ENCODE results near the gene USP19.

Gene USP19, protein sequence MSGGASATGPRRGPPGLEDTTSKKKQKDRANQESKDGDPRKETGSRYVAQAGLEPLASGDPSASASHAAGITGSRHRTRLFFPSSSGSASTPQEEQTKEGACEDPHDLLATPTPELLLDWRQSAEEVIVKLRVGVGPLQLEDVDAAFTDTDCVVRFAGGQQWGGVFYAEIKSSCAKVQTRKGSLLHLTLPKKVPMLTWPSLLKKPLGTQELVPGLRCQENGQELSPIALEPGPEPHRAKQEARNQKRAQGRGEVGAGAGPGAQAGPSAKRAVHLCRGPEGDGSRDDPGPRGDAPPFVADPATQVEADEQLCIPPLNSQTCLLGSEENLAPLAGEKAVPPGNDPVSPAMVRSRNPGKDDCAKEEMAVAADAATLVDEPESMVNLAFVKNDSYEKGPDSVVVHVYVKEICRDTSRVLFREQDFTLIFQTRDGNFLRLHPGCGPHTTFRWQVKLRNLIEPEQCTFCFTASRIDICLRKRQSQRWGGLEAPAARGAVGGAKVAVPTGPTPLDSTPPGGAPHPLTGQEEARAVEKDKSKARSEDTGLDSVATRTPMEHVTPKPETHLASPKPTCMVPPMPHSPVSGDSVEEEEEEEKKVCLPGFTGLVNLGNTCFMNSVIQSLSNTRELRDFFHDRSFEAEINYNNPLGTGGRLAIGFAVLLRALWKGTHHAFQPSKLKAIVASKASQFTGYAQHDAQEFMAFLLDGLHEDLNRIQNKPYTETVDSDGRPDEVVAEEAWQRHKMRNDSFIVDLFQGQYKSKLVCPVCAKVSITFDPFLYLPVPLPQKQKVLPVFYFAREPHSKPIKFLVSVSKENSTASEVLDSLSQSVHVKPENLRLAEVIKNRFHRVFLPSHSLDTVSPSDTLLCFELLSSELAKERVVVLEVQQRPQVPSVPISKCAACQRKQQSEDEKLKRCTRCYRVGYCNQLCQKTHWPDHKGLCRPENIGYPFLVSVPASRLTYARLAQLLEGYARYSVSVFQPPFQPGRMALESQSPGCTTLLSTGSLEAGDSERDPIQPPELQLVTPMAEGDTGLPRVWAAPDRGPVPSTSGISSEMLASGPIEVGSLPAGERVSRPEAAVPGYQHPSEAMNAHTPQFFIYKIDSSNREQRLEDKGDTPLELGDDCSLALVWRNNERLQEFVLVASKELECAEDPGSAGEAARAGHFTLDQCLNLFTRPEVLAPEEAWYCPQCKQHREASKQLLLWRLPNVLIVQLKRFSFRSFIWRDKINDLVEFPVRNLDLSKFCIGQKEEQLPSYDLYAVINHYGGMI (N-terminal part only)

DNA sequence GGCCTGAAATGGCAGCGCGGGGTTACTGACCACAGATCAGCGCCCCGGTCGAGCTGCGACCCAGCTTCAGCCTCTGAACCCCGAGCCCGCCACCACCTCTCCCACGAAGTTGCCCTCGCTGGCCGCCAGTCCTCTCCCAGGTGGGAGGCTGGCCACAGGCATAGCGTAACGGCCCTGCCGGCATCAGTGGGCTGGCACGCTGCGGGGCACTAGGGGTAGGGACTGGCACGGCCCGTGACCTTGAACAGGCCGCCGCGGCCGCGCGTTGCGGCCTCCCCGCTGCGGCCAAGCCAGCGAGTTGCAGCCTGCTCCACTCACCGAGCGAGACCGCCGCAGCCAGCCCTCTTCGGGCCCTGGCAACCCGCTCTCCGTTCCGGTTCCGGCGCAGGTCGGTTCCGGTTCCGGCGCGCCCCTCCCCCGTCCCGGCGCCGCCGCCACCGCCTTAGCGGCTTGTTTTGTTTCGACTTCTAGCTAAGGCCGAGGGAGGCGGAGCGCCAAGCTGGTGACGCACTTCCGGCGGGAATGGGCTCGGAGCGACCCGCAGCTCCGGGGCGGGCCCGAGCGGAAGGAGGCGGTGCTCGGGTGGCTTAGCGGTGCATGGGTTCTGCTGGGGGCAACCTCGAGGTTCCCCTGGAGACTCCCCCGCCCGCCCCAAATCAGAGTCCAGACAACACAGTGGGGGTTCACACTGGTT, at the start of gene USP19:
Gene USP19, minus strand, starts transcription at position 386 of the 694 bp plus-strand sequence. CDS start 1,678 bp downstream, outside the sequence.
- DNase-seq, result peak; percentile 96

DNA sequence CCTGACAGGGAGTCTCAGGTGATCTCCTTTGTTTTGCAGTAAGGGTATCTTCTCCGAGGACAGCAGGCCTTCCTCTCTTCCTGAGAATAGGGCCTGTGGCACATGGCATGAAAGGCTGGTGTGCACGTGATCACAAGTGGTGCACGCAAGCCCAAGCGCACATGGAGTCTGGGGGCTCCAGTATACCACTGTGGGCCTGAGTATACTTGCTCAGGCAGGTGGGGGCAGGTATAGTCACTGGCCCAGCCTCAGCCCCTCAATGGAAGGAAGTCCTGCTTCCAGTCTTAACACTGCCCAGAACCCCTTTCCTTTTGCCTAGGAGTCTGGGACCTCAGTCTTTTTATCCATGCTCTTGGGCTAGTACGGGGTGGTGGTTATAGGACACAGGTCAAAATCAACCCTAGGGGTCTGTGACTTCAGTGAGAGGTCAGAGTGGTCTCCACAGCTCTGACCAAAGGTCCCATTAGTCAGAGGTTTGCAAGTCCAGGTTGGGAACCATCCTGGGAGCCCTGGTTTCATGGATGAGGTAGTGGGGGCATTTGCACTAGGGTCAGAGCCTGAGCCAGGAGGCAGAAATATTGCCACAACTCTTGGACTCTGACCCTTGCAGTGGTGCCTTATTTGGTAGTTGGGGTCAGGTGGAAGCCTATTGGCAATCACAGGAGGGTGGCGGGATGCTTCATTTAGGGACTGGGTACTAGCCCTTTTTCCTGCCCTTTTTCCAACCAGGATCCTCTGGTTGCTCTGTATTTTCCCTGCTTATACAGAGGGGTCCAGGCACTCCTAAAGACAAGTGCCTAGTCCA, 46.3 kb upstream of the USP19 start:
- DNase-seq, result no peak

DNA sequence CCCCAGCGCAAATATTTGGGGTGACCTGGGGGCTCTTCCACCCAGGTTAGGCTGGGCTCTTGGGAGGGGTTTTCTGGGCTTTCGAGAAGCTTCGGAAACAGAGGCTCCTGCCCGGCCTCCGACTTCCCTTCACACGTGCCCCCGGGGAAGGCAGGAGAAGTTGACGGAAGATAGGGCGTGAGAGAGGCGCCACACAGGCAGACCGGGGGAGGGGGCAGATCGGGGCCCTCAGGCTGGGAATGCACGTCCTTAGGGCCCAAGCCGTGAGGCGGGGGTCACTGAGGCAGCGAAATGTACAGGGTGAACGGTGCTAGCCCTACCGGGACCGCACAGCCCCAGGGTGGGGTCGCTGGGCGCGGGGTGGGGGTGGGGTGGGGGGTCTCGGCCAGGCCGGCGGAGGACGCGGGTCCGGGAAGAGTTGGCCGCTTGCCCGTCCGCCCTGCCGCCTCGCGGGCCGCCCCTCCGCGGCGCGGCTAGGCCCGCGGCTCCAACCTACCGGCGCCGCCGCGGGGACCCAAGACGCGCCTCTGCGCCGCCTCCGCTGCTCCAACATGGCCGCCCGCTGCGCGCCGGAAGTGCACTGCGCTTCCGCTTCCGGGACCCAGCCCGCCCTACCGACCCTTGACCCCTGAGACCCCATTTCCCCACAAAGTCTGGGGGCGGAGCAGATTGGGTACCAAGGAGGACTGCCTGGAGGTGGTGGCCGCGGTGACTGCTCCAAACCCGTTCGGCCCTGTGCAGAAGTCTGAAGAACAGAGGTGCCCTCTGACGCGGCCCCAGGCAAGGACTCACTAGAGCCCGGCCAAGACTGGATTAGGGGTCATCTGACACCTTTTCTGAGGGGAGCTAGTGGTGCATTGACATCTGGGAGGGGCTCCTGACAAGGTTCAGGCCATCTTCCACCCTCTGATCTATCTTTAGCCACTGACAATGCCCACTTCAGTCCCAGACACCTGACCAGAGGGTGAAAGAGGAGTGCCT, 45.4 kb upstream of the USP19 start, which contains the start of gene CCDC71:
Gene CCDC71, minus strand, starts transcription at position 561 of the 981 bp plus-strand sequence. CDS start 2,123 bp downstream, outside the sequence.
- peak; percentile 82 for DNase-seq

DNA sequence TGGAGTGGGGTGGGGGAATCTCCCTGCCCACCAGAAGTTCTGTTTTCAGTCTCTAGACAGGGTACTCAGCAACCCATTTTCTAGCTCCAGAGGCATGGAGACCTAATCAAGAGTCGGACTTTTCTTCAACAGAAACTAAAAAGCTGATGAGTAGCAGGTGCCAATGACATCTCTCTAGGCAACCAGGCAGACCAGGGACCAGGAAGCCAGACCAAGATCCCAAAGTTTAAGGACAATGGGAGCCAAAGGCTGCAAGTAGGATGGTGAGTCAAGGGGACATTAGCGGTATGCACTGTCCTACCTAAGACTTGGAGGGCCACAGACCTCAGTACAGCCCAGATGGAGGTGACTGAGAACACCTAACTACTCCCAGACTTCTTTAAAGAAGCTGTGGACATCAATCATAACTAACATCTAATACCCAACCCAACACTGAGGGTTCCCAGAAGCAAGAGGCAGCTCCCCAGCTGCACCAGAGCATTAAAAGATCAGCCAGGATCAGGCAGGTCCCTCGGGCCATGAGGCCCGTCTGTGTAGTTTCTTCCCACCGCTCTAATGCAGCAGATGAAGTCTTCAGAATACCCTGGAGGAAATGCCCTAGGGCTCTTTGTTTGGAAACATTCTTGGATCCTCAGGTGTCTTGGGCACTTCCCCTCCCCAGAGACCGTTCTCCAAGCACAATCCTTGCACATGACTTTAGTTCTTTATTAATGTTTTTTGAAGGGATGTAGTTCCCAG, 44.5 kb upstream of the USP19 start:
- DNase-seq, result no peak

DNA sequence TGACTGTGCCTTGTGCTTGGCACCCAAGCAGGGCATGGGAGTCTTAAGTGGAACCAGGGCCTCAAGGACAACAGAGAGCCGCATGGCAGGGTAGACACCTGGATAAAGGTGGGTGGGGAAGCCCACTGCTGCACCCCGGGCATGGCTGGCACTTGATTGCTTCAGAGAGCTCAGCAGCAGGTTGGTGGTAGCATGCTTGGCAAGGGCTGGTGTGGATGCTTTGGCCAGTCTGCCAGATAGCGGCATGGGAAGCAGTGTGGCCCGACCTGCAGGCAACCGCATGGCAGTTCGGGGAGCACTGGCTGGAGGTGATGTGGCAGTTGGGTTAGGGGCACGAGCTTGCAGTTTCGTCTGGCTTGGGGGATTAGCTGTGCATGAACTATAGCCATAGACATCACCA, 43.0 kb upstream of the USP19 start:
- no peak for DNase-seq

DNA sequence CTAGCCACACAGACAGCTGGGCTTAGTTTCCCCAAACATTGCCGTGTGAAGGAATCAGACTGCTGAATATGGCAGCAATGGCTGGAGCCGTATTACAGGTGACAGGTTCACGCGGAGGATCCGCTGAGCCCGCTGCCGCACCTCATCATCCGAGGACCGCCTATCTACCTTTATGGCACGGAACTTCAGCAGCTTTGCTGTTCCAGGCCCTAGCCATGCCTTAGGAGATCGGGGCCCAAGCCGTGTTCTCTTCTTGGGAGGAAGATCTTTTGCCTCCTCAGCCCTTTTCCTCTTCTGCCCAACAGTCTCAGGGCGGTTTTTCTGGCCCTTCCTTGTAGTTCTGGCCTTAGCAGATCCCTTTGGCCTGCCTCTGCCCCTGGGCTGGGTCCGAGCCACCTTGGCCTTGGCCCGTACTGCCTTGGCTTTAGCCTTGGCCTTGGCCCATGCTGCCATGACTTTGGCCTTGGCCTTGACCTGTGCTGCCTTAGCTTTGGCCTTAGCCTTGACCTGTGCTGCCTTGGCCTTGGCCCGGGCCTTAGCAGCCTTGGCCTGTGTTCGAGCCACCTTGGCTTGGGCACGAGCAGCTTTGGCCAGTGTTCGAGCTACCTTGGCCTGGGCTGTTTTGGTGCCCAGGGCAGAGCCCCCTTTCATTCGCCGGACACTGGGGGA, 42.3 kb upstream of the USP19 start:
- no peak for DNase-seq

DNA sequence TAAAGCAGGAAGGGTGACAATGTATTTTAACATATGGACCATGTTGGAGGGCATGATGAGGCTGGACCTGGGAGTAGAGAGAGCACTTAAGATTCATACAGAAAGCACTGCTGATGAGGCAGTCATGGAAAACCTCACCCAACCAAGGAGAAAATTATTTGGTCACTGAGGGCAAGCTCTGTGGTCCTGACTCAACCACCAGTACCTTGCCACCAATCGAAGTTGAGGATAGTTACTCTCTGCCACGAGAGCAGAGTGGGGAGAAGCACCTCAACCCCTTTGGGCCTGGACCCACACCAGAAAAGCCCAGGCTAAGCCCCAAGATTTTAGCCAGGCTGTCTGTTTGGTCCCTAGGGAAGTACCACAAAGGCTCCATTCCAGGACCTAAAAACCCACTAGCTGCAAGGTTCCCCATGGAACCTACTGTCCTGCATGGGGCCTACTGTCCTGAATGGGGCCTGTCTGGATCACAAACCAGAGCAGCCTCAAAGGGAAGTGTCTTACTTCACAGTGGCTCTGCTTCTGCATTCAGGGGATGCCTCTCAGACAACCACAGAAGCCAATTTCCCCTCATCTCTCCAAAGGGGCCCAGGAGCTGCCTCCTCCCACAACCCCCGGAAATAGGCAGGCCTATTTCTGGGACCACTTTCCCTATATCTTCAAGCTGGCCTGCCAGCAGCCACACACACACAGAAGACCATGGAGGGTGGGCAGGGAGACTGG, 41.3 kb upstream of the USP19 start:
- DNase-seq, result no peak

DNA sequence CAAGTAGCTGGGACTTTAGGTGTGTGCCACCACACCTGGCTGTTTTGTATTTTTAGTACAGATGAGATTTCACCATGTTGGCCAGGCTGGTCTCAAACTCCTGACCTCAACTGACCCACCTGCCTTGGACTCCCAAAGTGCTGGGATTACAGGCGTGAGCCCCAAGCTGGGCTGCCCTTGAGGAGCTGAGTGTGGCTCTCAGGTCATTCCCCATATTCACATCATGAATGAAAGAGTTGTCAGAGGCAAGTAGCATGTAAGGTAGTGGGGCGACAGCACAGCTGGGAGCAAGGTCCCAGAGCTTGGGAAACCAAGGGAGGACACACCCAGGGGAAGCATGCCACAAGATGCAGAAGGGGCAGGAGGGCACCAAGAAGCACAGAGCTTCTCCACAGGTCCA, 40.6 kb upstream of the USP19 start:
- DNase-seq, result no peak

DNA sequence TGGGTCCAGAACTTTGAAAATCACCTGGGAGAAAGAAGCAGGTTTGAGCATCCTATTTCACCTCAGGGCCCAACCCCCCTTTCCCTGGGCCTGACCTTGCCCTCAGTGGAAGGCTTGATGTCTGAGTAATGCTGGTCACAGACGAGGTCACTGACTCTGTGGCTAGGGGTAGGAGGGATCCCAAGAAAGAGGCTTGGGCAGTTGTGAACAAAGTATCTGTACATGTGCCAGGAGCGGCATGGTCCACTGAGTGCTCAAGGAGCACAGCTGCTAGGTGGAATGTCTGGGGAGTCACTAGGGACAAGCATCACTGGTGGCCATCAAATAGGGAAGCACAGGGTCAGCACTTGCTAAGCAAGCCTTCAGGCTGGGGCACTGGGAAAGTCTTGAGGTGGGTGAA, 38.2 kb upstream of the USP19 start:
- no peak for DNase-seq

DNA sequence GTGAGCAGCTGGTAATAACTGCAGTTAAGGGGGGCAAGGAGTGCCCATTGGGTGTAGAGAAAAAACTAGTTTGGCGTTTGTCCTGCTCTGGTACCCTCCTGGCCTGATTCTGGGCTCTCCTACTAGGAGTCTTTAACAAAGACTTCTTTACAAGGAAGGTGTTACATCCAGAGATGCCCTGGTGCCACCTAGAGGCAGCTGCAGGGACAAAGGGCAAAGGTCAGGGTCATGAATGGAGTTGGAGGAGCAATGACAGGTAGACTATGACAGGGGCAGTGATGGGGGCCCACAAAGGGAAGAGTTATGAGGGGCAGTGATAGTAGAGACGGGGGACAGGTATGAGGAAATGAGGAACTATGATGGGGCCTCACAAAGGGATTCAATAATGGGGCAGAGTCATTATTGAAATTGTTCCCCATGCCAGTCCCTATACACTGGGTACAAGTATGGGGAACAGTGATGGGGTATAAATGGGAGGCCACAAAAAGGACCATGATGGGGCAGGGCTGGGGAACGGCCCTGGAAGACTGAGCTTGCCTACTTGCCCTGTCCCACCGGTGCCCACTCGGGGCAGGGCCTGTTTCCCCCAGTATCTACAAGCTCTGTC, 37.6 kb upstream of the USP19 start:
- peak; percentile 73 for DNase-seq

DNA sequence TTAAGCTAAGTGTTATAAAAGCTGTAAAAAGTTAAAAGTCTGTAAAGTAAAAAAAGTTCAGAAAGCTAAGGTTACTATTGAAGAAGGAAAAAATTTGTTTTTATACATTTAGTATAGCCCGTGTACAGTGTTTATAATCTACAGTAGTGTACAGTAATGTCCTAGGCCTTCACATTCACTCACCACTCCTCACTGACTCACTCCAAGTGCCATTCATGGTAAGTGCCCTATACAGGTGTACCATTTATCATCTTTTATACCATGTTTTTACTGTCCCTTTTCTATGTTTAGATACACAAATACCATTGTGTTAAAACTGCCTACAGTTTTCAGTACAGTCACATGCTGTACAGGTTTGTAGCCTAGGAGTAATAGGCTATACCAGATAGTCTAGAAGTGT, 36.7 kb upstream of the USP19 start:
- no peak for DNase-seq

DNA sequence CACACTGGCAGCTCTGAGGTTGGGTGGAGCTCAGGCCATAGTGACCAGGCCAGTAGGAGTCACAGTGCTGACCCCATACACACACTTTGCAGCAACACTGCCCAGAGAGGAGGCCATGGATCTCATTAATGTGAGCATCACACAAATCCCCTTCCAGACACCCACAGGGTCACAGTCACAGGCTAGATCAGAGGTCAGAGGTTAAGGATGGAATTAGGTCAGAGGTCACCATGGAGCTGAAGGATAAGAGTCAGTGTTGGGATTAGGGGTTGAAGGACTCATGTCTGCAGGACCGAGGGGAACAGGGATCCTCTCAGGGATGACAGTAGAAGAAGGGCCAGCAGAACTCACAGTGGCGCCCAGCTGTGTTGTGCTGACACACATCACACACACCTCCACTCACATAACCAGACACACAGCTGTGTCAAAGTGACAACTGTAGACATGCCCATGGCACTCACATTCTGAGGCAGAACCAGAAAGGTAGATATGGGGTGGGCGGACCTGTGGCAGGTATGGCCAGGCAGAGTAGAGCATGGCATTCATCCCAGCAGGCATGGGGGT, 32.8 kb upstream of the USP19 start:
- no peak for DNase-seq

DNA sequence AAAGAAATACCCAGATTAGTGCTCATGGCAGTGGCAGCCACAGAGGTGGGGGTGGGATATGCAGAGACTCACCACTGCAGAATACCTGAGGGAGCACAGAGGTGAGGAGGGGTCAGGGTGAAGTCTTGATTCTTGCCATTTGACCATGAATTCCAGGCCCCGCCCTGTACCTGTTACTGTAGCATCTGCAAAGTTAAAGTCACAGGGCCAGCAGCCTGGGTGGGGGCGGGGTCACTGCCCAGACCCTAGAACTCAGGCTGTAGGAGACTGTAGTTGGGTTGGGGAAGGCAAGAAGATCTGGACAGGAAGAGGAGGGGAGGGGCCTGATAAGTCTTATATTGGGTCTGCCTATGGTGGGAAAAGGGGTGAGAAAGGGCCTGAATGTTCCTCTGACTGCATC, 31.0 kb upstream of the USP19 start:
- DNase-seq, result no peak

DNA sequence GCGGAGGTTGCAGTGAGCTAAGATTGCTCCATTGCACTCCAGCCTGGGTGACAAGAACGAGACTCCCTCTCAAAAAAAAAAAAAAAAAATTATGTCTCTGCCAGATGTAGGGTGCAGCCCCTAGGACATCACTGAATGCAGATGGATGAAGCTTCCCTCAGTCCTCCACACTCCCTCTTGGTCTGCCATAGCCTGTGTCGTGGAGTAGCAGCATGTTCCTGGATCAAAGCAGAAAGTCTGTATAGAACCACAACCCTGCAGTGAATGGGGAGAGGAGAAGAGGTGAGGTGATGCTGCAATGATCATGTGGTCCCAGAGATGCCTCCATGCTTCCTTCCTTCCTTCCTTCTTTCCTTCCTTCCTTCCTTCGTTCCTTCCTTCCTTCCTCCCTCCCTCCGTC, 27.5 kb upstream of the USP19 start:
- DNase-seq, result no peak

DNA sequence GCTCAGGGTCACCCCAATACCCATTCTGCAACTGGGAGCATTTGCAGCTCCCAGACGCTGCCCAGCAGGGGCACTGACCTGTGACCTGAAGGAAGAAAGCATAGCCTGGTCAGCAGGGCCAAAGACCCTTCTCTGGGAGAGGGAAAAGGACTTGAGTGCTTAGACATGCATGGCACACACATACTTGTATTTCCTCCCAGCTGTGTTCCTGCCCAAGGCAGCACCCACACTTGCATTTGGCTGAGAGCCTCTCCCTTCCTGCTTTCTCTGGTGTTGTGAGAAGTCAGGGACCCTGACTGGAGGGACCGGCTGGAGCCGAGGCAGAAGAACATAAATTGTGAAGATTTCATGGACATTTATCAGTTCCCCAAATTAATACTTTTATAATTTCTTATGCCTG, 19.5 kb upstream of the USP19 start:
- DNase-seq, result no peak

DNA sequence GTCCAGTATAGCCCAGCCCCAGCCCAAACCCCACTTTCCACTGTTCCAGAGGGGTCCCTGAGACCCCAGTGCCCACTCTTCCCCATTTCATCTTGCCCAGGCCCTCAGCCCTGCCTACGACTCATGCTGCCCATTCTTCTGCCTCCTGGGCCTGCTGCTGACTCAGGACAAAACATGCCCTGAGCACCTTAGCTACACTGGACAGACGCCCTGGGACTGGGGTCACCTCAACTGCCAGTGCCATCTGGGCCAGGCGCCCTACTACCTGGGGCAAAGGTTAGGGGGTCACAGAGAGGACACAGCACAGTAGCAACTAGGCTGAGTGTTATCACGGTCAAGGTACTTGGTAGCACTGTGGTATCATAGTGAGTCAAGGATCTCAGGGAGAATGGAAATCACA, 14.9 kb upstream of the USP19 start:
- no peak for DNase-seq

DNA sequence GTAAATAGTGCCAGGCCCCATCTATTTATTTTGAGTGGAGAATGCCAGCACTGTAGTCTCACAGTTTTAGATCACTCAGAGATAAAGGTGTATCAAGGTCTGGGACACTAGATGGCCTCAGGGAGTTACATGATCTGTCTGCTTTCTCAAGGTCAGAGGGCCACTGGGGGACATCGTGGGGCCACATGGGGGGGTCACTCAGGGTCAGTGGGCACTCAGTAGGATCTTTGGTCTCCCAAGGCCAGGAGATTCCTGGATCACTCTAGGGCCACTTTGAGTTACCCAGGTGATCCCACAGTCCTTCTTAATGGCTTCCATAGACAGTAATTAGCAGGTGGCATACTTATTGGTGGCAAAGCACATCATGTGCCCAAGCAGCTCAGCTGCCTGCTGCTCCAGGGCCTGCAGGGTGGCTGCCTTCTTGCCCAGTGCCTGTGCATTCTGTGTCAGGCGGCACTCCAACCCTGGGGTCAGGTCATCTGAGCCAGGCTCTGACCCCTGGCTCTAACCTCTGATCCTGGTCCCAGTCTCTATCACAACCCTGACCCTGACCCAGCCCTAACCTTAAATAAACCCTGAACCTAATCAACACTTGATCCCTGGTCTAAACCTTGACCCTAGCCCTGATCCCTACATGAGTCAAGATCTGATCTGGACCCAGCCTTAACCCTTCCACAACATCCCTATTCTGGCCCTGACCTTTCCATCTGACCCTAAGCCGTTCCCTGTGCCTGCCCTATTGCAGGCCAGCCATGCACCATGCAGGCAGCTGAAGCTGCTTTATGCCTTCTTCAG, 14.0 kb upstream of the USP19 start:
- no peak for DNase-seq
